CD14-positive monocyte (primary cell): Measurements from ENCODE around the gene ANO6. TPM values are rescaled to one million over a fixed set of nuclear protein-coding genes. Genes with fewer than 3 reads are reported as not detected.

Experiments used
- DNase-seq, 3 donors: peaks; one replicate each; pipeline ENCODE4 v3.0.0-alpha.2; 2011 to 2022
- H2AFZ ChIP-seq: 2 replicates; pipeline ENCODE4 v1.6.0; 2012; ENCODE audit warnings: mild to moderate bottlenecking, low read depth, low read length, inconsistent platforms; ENCODE audit not compliant: insufficient read depth, poor library complexity, severe bottlenecking
- H3K27ac ChIP-seq, 2 donors: 1 replicate in 1 of 2; 2 replicates in 1 of 2; pipeline ENCODE4 v1.5.1; 2012 to 2013; ENCODE audit warnings: low read length in 2 of 2, control low read depth in 1 of 2, inconsistent platforms in 1 of 2, low read depth in 1 of 2, mild to moderate bottlenecking in 1 of 2
- H3K27me3 ChIP-seq, 2 donors: one replicate each; pipeline versions ENCODE4 v1.6.0 to v1.6.1; 2011 to 2013; ENCODE audit warnings: low read length in 2 of 2; ENCODE audit not compliant: control insufficient read depth in 2 of 2, insufficient read depth in 2 of 2
- H3K36me3 ChIP-seq, 2 donors: replicated peaks in 1 of 2; 1 replicate in 1 of 2; 2 replicates in 1 of 2; pipeline versions ENCODE4 v1.5.1 to v1.6.1; 2012 to 2013; ENCODE audit warnings: low read length in 2 of 2, control low read depth in 1 of 2, inconsistent platforms in 1 of 2, mild to moderate bottlenecking in 1 of 2; ENCODE audit not compliant: insufficient read depth in 2 of 2, control insufficient read depth in 1 of 2
- H3K4me1 ChIP-seq, 2 donors: 1 replicate in 1 of 2; 2 replicates in 1 of 2; pipeline versions ENCODE4 v1.5.1 to v1.6.1; 2012 to 2013; ENCODE audit warnings: low read length in 2 of 2, control low read depth in 1 of 2, inconsistent platforms in 1 of 2, mild to moderate bottlenecking in 1 of 2, moderate library complexity in 1 of 2; ENCODE audit not compliant: insufficient read depth in 2 of 2, control insufficient read depth in 1 of 2
- H3K4me2 ChIP-seq: replicated peaks from 2 replicates; pipeline ENCODE3; 2012; ENCODE audit warnings: low read length, moderate library complexity, mild to moderate bottlenecking; ENCODE audit not compliant: poor library complexity, severe bottlenecking; ENCODE audit errors: extremely low read depth
- H3K4me3 ChIP-seq, 3 experiments: fragments of 200-600 bp in 1 of 3; sonication (generic) in 1 of 3; replicated peaks in 1 of 3; 1 replicate in 2 of 3; 2 replicates in 1 of 3; pipeline ENCODE4 v1.5.1; 2011 to 2013; ENCODE audit warnings: low read length in 3 of 3, mild to moderate bottlenecking in 3 of 3, control low read depth in 2 of 3, low read depth in 2 of 3, inconsistent platforms in 1 of 3, moderate library complexity in 1 of 3
- H3K79me2 ChIP-seq: 2 replicates; pipeline ENCODE4 v1.6.0; 2012; ENCODE audit warnings: mild to moderate bottlenecking, control low read depth, inconsistent platforms, low read length, moderate library complexity; ENCODE audit not compliant: insufficient read depth
- H3K9ac ChIP-seq: 2 replicates; pipeline ENCODE4 v1.6.0; 2017; ENCODE audit warnings: low read length, mild to moderate bottlenecking; ENCODE audit not compliant: insufficient read depth, poor library complexity, severe bottlenecking
- H3K9me3 ChIP-seq, 2 donors: replicated peaks in 1 of 2; 1 replicate in 1 of 2; 2 replicates in 1 of 2; pipeline versions ENCODE4 v1.5.1 to v1.6.1; 2012 to 2013; ENCODE audit warnings: low read length in 2 of 2, control low read depth in 1 of 2; ENCODE audit not compliant: control insufficient read depth in 1 of 2, insufficient read depth in 1 of 2
- H4K20me1 ChIP-seq: 2 replicates; pipeline ENCODE4 v1.6.0; 2012; ENCODE audit warnings: mild to moderate bottlenecking, low read length, control low read depth, moderate library complexity; ENCODE audit not compliant: insufficient read depth
- H3K27ac Mint-ChIP-seq, 7 donors: one replicate each; pipeline ENCODE4 v1.8.0; 2020; ENCODE audit warnings: mild to moderate bottlenecking in 7 of 7, mixed read lengths in 7 of 7, moderate library complexity in 6 of 7, inconsistent platforms in 2 of 7
- H3K27me3 Mint-ChIP-seq, 3 donors: one replicate each; pipeline ENCODE4 v1.8.0; 2021 to 2022; ENCODE audit warnings: low read depth in 3 of 3, mild to moderate bottlenecking in 3 of 3, mixed read lengths in 3 of 3, moderate library complexity in 3 of 3, inconsistent platforms in 1 of 3
- H3K36me3 Mint-ChIP-seq, 2 donors: one replicate each; pipeline ENCODE4 v1.8.0; 2020; ENCODE audit warnings: mixed read lengths in 2 of 2, inconsistent platforms in 1 of 2, mild to moderate bottlenecking in 1 of 2
- H3K4me1 Mint-ChIP-seq: one replicate; pipeline ENCODE4 v1.8.0; 2020; ENCODE audit warnings: mild to moderate bottlenecking, mixed read lengths
- H3K4me3 Mint-ChIP-seq, 2 donors: one replicate each; pipeline ENCODE4 v1.8.0; 2020; ENCODE audit warnings: mild to moderate bottlenecking in 2 of 2, mixed read lengths in 2 of 2, moderate library complexity in 1 of 2
- H3K9me3 Mint-ChIP-seq, 7 donors: one replicate each; pipeline ENCODE4 v1.8.0; 2020 to 2022; ENCODE audit warnings: mixed read lengths in 7 of 7, mild to moderate bottlenecking in 6 of 7, moderate library complexity in 6 of 7, inconsistent platforms in 2 of 7
- CTCF ChIP-seq: fragments of 200-600 bp; IDR thresholded peaks from one replicate; pipeline ENCODE4 v1.8.0; 2022; ENCODE audit warnings: antibody characterized with exemption, mild to moderate bottlenecking
- WGBS: methylation state at CpG from one replicate; pipeline ENCODE4 v1.1.5; 2013; ENCODE audit warnings: missing lambda C conversion rate; ENCODE audit not compliant: insufficient coverage; 5-methylcytosine and 5-hydroxymethylcytosine counted together
- intact Hi-C, 2 donors: fragments of 100-400 bp; cut with micrococcal nuclease; formaldehyde crosslinking; loops; one replicate each; pipeline versions ENCODE4 v1.15.0 to v1.15.1; 2023
- polyA plus RNA-seq, 3 donors: library from polyadenylated mRNA; depleted of rRNA in 1 of 3; unstranded in 2 of 3; stranded (reverse) in 1 of 3; fragments of 300-500 nt in 2 of 3; fragments of >200 nt in 1 of 3; fragmentation: Illumina TruSeq in 2 of 3; gene quantifications; 1 replicate in 2 of 3; 2 replicates in 1 of 3; pipeline ENCODE4 v1.2.3, GENCODE V29; 2012 to 2021

Gene ANO6
- polyA plus RNA-seq, 3 donors: 20.2 to 48.7 (median 34.1) TPM

GRCh38 chr12:45189766-45190403 is 26.0 kb upstream of the ANO6 start:
- WGBS: no CpG with 5 or more reads among the region's 1 CpG
- peaks cover 37 to 44% of the 10 kb centered on the region in 2 donors for H3K4me1 ChIP-seq
- Mint-ChIP-seq H3K4me1 (peaks cover 57% of the 10 kb centered on the region), H3K27me3 (peaks cover 0 to 5% (median 2%) of the 10 kb centered on the region in 3 donors), H3K36me3 (peaks cover 0 to 12% of the 10 kb centered on the region in 2 donors), H3K9me3 (no peaks in the 10 kb centered on the region), H3K4me3 (no peak overlapping the region), H3K27ac (peak overlapping the region in 4 of 7 donors; percentile 35 to 86 (median 74))
- H3K36me3 ChIP-seq: no peaks in the 10 kb centered on the region
- intact Hi-C loops: no loop called here
- no peaks in the 10 kb centered on the region for H3K27me3 ChIP-seq
- peak overlapping the region; percentile 44 to 67 for H3K27ac ChIP-seq
- no peaks in the 10 kb centered on the region for H3K9me3 ChIP-seq
- no peak overlapping the region for H3K9ac ChIP-seq
- H4K20me1 ChIP-seq: no peaks in the 10 kb centered on the region
- no peak overlapping the region for H3K4me2 ChIP-seq
- no peak overlapping the region for H3K4me3 ChIP-seq
- H3K79me2 ChIP-seq: peaks cover 6% of the 10 kb centered on the region
- DNase-seq: no peak
- no peak for TF ChIP-seq CTCF
- H2AFZ ChIP-seq: no peak overlapping the region

- no peaks in the 10 kb centered on the region for H3K9me3 ChIP-seq
- H4K20me1 ChIP-seq: no peaks in the 10 kb centered on the region
- H3K9me3 Mint-ChIP-seq: no peaks in the 10 kb centered on the region
- H3K4me1 Mint-ChIP-seq: peaks cover 53% of the 10 kb centered on the region
- intact Hi-C loops: no loop called here
- H3K9ac ChIP-seq: no peak overlapping the region
- peaks cover 34 to 41% of the 10 kb centered on the region in 2 donors for H3K4me1 ChIP-seq
- H3K4me2 ChIP-seq: no peak overlapping the region
- peaks cover 12% of the 10 kb centered on the region for H3K79me2 ChIP-seq
- WGBS: no CpG with 5 or more reads among the region's 1 CpG
- H3K27ac Mint-ChIP-seq: peak overlapping the region in 3 of 7 donors; percentile 10 to 63 (median 53)
- H2AFZ ChIP-seq: no peak overlapping the region
- H3K36me3 ChIP-seq: no peaks in the 10 kb centered on the region
- H3K27me3 ChIP-seq: no peaks in the 10 kb centered on the region
- peak overlapping the region in 1 of 2 donors; percentile 51 for H3K27ac ChIP-seq
- peaks cover 0 to 12% of the 10 kb centered on the region in 2 donors for H3K36me3 Mint-ChIP-seq
- H3K4me3 Mint-ChIP-seq: no peak overlapping the region
- TF ChIP-seq CTCF: no peak
- peaks cover 0 to 3% (median 2%) of the 10 kb centered on the region in 3 donors for H3K27me3 Mint-ChIP-seq
- H3K4me3 ChIP-seq: no peak overlapping the region
- DNase-seq: peak in 2 of 3 donors; percentile 43 to 53
These were observed 24.7 kb upstream of the ANO6 start for GRCh38 chr12:45191239-45191638.
